Activated CD4-positive, alpha-beta T cell treated with anti-CD3 and anti-CD28 coated beads for 4 hours (primary cell): Measurements from ENCODE around the gene INTS6.

Source experiments
- DNase-seq, 2 donors: peaks; one replicate each; pipeline ENCODE4 v3.0.0-alpha.2; 2020

INTS6 gene

DNA sequence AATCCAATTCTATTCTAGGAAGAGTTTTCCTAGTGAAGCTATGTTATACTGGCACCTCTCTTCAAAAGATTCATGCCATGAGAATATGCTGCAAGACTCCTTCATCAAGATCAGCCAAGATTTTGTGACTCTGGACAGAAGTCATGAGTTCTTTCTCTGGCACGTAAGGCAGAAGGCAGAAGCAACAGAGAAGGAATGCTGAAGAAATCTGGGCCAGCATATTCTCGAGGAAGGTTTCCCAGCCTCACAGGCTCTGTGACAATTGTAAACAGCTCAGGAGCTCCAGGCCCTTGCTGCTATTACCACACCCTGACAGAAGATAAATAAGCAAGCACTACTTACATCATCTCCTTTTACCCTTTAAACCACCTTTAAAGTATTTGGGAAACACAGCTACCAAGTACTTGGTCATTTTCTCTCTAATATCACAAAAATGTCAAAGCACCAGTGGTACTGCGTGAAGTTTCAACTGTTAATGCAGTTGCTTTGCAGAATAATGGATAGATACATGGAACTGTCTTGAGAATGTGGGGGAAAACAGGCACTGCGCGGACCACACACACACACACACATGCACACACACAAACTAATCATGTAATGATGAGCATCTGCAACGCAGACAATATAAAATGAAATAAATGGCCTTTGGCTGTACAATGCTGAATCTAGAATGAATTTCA is 55.4 kb downstream of the INTS6 start:
- no peak for DNase-seq

DNA sequence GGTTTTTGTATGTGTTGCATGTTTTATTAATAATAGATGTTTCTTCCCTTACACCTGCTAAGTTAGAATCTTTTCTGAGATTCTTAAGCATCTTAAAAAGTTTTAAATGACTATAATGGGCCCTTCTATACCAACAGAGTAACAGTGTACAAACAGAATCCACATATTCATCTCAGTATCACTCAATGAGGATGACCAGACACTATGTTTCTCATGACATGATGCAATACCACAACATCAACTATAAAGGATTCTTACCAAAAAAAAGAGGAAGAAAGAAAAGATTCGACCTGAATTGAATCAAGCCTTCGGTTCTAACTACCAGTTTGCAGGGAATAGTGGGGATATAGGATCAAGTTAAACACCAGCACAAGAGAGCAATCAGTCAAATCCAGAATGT is 56.5 kb downstream of the INTS6 start:
- no peak for DNase-seq

DNA sequence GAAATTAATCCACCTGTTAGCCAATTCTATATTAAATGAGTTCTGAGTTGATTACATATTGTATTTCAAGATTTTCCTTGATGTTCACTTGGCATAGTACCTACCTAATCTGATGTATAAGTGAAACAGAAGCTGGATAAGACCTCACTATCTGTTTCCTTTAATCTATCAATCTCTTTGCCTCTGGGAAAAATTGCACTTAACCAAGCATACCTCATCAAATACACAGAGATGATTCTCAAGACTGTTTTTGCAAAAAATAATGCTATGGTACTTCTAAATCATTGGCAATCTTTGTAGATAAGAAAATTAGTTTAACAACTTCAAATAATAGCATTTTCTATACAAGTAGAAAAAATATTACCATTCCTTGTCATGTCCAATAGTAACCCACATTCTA is 58.1 kb downstream of the INTS6 start:
- DNase-seq, result no peak

DNA sequence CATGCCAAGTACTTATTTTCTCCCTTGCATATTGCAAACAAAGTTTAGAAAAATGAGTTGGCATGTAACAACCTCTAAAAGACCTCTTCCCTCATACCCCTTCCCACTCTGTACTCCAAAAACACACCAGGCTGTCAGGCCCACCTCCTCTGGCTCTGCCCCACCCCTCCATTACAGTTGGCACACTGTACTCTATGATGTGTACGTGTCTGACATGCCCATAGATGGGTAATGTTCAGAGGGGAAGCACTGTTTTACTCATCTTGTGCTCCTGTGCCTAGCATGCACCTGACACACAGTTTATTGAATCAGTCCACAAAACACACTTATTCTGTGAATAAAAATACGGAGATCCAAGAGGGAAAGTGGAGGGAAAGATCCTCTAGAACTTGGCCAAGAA is 67.7 kb downstream of the INTS6 start:
- DNase-seq, result no peak

DNA sequence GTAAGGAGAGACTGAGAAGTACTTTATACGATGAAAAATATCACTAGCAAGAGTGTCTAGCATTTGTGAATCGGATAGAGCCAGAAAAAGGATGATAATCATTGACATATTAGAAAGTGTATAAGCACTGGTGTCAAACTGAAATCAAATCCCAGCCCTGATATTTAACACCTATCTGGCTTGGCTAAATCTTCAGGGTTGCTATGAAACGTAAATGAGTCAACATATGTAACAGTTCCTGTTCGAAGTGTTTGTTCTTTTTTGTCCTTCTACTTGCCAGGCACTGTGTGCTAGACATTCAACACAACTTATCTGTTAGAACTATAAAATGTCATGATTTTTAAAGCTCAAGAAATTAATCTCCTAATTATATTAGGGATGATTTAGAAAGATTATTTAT is 72.6 kb downstream of the INTS6 start:
- DNase-seq, result no peak

DNA sequence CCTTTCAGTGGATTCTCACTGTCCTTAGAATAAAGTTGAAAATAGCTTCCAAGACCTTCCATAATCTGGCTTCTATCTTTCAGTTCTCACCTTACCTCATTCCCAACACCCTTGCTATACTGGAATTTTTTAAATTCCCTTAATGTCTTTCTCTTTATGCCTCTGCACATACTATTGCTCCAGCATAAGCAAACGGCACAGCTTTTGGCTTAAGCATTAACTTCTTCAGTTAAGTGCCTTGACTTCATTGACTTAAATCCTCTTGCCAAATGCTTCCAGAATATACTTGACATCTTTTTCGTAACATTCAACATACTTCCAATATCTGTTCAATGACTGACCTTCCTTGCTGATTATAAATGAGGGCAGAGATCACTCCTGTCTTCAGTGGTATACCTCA is 79.4 kb downstream of the INTS6 start:
- DNase-seq, result no peak

DNA sequence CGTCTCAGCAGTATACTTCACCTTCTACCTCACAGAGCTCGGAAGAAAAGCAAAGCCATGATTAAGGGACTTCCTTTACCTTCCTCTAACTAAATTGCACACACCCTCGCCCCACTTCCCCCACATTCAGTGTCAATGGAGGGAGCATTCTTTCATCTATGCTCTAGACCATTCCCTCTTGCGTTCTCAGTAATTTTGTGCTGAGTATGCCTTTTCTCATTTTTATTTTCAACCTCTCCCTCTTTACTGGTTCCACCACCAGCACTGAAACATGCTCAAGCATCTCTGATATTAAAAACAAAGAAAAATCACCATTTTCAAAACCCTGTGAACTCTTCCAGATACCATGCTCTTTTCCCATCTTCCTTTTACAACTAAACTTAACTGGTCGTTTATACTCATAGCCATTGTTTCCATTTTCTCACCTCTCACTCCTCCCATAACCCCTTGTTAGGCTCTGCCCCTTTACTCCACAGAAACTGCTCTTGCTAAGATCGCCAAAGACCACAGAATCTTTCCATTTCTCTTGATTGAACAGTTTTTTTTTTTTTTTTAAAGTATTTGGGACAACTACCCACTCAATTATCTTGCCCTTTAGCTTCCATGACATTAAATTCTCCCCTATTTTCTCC is 81.0 kb downstream of the INTS6 start:
- DNase-seq, result no peak

DNA sequence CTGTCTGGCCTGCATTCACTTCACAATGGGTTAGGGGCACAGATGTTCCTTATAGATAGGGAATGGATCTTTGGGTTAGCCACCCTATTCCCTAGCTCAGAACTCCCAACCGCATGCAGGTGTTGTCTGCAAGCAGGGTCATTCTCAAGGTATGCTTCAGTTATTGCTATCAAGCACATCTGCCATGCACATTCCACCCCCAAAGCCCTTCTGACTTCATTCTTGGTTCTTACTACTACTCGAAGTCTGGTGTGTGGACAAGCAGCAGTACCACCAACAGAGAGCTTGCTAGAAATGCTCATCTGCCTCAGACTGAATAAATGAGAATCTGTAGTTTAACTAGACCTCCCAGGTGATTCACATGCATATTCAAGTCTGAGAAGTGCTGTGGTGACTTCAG is 82.0 kb downstream of the INTS6 start:
- no peak for DNase-seq

DNA sequence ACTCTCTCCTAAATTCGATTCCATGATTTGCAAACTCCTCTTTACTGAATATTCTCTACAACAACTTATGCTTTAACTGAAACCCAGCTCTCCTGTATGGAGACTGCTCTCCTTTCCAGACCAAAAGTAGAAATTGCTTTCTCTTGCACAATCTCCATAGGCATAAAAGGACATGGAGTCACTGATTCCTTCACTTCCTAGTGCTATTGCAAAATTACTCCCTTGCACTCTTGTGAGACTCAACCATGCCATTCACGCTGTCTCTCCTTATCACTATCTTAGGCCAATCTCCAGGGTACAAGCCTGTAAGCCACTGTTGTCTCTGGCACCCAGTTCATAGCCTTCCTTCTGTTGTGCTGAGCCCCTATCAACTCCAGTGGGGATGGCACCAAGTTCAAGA is 82.7 kb downstream of the INTS6 start:
- no peak for DNase-seq

DNA sequence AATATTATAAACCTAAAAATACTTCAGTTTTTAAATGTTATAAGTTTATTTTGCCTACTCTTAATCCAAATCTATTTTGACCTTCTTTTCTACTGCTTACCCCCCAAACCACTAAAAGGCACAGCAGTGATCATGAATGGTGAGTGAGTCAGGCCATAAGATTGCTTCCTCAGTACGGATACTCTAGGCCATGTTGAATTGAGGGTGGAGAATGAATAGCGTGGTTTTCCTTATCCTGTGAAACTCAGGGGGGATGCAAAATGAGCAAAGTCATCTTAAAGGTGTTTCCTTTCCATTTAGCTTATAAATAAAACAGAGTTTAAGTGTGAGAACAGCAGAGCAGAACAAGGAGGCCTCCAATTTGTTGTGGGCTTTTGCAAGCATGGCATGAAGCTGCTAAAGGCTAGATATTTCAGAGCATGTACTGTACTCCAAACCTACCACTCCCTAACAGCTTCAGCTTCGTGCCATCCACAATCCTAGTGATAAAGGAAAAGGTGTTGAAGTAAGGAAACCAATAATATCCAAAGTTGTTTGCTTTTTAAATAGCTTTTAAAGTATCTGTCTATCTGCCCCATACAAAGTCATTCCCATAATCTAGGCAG is 88.3 kb downstream of the INTS6 start:
- DNase-seq, result no peak

DNA sequence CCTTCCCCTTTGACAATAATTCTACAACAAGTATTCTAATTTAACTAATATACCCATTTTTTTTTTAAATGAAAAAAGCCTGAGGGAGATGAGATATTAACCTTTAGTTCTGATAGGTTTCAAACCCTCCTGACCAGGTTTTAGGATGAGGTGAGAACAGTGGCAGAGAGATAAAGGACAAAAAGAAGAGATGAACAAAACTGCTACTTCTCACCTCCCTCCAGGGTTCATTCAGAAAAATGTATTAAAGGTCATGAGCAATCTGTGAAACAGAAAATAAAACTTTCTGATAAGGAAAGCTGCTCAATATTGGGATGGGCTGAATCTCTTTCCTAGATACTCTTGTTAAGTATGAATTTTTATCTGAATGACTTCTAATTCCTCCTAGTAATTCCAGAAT is 89.2 kb downstream of the INTS6 start:
- no peak for DNase-seq

DNA sequence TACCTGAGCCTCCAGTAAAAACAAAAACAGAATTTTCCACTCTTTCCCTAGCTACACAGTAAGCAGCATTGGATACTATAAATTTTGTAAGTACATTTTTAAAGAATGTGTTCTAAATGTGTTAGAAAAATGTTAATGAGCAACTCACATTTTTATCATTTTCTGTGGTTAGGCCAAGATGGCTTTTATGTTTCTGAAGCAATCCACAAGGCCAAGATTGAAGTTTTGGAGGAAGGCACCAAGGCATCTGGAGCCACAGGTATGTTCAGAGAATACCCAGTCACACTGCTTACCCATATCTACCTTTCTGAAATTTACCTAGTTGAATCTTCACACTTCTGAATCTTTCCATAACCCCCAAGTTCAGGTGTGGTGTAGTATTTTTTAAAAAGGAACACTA is 91.7 kb downstream of the INTS6 start:
- no peak for DNase-seq

DNA sequence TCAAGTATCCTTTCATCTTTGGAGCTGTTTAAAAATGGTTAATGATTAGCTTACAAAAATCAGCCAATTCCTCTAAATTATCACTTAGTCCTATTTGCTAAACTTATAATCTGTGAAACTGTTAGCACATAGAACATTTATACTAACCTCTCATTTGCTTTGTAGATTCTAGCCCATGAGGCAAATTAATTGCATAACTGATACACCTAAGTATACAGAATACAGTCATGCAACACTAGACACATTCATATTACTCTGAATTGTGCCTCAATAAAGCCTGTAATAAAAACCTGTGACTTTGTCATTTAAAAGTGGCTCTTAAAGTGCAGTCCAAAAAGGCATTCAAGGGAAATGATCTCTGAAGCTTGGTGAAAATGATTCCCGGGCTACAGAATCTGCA is 92.3 kb downstream of the INTS6 start:
- DNase-seq, result no peak

DNA sequence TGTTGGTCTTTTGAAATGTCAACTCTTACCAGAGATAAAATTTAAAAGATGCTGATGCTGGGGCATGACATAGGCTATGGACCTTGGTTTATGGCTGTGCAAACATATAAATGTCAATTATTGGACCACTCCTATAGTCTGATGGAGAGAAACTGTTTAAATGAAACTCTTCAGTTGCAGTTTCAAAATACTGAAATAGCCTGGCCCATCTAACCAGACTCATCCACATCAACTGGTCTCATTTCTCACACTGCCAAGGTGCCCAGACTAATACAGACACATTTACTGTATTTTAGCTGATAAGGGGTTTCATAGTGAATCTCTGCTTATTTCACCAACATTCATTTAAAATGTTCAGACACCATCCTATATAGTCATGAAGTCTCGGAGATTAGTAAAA is 93.5 kb downstream of the INTS6 start:
- DNase-seq, result no peak

DNA sequence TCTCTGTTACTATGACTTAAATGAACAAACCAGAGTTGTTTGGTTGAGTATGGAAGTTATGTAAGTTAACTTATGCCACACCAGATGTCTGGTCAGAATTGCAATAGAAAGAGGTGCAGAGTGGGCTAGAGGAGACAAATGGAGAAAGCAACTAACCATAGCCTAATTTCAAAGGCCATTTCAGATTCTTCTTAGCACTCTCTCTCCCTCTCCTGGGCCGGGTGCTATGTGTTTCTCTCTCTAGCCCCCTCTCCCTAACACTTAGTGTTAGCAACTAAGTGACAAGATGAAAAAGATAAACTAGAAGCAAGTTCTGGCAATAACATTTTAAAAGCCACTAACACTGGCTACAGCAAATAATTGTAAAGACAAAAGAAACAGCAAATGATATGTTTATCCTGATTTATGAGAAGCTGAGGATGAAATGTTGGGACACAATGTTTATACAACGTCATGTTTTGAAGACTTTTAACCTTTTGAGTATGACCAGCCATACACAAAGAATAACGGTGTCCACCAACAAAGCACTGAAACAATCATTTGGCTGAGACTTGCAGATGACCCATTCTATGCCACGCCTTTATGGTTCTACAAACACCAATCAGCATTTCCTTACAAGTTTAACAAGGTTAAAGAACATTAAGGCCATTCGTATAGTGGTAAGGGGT is 94.8 kb downstream of the INTS6 start:
- DNase-seq, result no peak

DNA sequence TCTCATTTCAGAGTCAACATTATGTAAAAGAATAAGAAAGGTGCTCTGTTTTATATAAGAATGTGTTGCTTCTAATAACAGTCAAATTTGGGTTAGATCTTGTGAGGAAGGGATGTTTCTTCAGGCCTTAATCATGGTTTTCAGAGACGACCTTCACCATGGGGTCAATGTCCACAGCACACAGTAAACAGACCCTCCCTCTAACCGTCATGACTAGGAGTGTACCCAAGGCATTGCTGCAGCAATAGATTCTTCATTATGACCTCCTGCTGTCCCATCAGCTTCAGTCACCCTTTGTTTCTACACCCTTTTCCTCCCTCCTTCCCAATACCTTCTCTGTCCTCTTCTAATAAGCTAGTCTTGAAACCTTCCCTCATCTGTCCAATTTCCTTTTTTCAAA is 97.6 kb downstream of the INTS6 start:
- no peak for DNase-seq

DNA sequence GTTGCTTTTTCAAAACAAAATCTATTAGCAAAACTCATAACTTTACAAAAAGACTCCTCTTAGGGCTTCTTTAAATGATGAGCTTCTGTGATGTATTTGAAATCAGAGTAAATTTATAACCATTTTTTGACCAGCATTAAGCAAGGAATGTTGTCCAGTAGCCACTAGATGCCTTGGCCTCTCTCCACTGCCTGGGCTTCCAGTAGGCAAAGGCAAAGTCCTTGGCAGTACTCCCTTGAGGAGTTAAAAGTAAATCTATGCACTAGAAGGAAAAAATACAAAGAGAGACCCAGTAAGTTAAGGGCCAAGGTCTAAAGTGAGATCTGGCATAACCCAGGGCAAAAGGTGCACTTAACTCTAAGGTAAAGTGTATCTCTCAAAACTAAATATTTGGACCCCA is 103.8 kb downstream of the INTS6 start:
- no peak for DNase-seq

DNA sequence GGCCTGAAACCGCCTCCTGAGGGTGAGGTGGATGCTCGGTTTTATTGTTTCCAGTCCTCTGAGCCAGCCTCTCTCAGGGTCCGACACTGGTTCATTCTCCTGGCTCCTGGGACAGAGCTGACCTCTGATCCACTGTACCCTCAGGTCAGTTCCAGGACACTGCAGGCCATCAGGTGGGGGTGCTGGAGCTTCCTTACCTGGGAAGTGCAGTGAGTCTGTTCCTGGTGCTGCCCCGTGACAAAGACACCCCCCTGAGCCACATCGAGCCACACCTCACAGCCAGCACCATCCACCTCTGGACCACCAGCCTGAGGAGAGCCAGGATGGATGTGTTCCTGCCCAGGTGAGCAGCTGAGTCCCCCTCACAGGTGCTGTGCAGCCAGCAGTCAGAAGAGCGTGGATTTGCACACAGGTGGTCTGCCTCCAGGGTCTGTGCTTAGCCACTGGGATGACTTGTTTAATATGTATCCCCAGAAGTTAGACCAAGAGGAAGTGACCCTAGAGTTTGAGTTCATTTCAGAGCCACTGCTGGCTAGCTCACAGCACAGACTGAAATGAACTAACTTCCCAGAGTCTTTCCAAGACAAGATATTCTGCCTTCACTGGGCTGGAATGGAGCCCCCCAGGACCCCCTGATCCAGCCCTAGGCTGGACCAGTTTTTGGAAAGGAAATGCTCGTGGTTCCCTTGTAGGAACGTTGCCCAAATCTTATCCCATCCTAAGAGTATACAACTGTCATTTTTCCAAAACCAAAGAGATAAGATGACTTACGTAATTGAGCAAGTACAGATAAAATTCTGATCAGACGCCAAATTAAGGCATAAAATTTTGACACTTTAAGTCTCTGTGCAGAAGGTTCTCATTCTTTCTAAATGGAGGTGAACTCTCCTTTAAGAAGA is 104.5 kb downstream of the INTS6 start:
- DNase-seq, result no peak

DNA sequence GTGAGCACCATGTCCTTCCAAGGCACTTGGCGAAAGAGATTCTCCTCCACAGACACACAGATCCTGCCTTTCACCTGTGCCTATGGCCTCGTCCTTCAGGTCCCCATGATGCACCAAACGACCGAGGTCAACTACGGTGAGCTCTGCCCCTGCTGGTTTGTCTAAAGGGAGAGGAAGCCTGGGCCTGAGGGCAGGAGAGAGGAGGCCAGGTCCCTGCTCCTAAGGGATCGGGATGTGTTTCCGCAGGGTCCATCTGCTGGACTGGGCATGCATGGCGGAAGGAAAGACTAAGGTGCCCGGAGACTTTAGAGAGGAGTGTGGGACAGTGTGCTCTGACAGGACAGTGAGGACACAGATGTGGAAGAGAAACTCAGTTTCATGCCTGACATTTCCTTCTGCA is 105.7 kb downstream of the INTS6 start:
- DNase-seq, result no peak

DNA sequence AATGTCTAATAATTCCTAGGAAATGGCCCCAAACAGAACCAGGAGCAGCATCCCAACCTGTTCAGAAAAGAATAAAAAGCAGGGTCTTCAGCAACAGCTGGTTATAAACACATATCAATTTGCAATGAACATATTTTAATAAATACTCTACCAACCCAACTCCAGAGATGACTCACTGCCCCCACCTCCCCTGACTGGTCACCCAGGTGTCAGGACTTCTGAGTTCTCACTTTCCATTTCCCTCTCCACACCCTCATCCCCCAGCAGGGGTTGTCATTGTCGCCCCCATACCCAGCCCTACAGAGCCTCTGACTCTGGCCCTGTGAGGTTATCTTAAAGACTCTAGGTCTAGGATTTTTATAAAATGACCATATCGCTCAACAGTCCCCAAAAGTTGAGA is 106.4 kb downstream of the INTS6 start:
- DNase-seq, result no peak

DNA sequence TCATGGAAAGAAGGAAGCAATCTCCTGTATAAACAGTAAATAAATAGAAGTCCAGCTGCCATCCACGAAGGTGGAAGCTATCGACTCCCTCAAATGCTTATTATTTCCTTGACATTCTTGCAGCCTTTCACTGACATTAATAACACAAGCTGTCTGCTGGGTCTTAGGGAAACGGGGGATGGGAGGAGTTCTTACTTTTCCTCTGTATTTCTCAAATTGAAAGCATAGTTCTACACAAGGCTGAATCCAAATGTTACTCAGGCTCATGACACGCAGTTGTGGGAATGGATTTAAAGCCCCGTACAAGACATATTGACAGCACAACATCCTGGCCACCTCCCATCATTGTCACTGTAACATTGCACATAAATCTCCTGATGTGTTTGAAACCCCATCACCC is 109.4 kb downstream of the INTS6 start:
- DNase-seq, result no peak

DNA sequence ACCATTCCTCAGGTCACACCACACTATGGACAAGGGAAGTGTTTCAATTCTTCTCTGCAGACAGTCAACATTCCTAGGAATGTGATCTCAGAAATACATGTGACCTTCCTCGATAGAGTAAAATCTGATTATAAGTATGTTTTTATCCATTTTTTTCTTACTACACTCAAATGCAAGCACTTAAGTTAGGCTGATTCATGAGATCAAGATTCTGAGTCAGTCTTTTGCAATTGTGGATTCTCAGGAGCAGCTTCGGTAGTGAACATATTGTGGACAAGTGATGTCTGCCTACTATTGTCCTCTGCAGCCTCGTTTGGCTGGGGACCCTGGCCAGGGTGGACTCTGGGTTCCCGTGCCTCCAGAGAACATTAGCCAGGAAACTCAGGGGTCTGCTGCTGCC is 110.1 kb downstream of the INTS6 start:
- DNase-seq, result no peak

DNA sequence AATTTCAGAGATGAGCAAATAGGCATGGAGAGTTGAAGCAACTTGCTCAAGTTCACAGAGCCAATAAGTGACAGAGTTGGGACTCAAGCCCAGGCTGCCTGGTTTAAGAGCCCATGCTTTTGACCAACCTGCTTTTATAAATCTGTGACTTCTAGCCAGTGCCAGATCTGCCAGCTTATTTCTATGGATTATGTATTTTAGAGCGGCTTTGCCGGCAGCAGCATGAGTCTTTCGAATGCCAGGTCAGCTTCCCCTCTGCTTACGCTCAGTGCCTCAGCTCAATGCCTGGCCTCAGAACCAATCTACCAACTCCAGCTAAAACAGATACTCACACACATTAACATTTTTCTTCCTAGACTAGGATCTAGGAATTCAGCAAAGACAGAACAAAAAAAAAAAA is 111.0 kb downstream of the INTS6 start:
- no peak for DNase-seq
